ENCODE measurements around the gene MOCS3. TPM values are rescaled to one million over a fixed set of nuclear protein-coding genes. Genes with fewer than 3 reads are reported as not detected.

The MOCS3 gene
- total and polyA plus RNA-seq, 2 donors (not counting 3 experiments of a cell fraction or from before 2014, with no cell fraction given), result 3.2 to 3.6 TPM

GRCh38 chr20:50932691-50933280, 25.8 kb upstream of the MOCS3 start:
- DNase-seq (ENCODE audit: low read depth, low spot score), result no peak
- peaks cover 32% of the 10 kb centered on the region for H3K79me2 ChIP-seq (ENCODE audit: control insufficient read depth, insufficient read depth, low read length)
- intact Hi-C loops (cut with micrococcal nuclease), result no loop called here
- H3K27ac ChIP-seq (ENCODE audit: insufficient read depth, low read depth, low read length), result no peak overlapping the region
- H3K4me1 ChIP-seq (ENCODE audit: control insufficient read depth, extremely low read depth, insufficient read depth, low read length), result peaks cover 15% of the 10 kb centered on the region
- no peaks in the 10 kb centered on the region for H3K9me1 ChIP-seq (replicated peaks; ENCODE audit: control insufficient read depth, extremely low read depth, insufficient read depth, low read length)
- no peak for FAIRE-seq
- no peak for TF ChIP-seq POLR2AphosphoS5 (IDR thresholded peaks at IDR 0.05; ENCODE audit: insufficient read depth, low read depth, low read length)
- TF ChIP-seq JUN (IDR thresholded peaks at IDR 0.05; ENCODE audit: borderline replicate concordance, insufficient read depth, insufficient read length, low read depth), result no peak
- TF ChIP-seq EZH2 (IDR thresholded peaks at IDR 0.05; ENCODE audit: borderline replicate concordance, low read depth, low read length, severe bottlenecking), result no peak
- no peak for TF ChIP-seq MAX (IDR thresholded peaks at IDR 0.05; ENCODE audit: insufficient read depth, insufficient read length)
- no peak for TF ChIP-seq MYC (IDR thresholded peaks at IDR 0.05; ENCODE audit: low read depth, low read length)
- no peak for TF ChIP-seq FOS (IDR thresholded peaks at IDR 0.05; ENCODE audit: borderline replicate concordance, insufficient read depth, low read length)
- no peak for TF ChIP-seq CTCF (IDR thresholded peaks at IDR 0.05; ENCODE audit: extremely low read depth in 1 of 2, insufficient read depth in 1 of 2, low read depth in 1 of 2, low read length in 2 of 2)
- no peak for TF ChIP-seq GATA2 (IDR thresholded peaks at IDR 0.05; ENCODE audit: insufficient read depth, insufficient read length, low read depth, low read length)
- TF ChIP-seq POLR2A (IDR thresholded peaks at IDR 0.05; ENCODE audit: low read depth, low read length), result no peak
- H3K36me3 ChIP-seq (ENCODE audit: control insufficient read depth in 2 of 2, extremely low read depth in 1 of 2, insufficient read depth in 2 of 2, low read length in 2 of 2), result peaks cover 4 to 34% of the 10 kb centered on the region in 2 experiments
- H3K4me2 ChIP-seq (ENCODE audit: insufficient read depth, low read length), result no peak overlapping the region
- H3K27me3 ChIP-seq (ENCODE audit: control insufficient read depth in 2 of 2, insufficient read depth in 2 of 2, low read length in 2 of 2), result no peaks in the 10 kb centered on the region
- no TSS peak for BruUV-seq (replicated peaks)
- H3K4me3 ChIP-seq (replicated peaks in 1 of 3; ENCODE audit: insufficient read depth in 1 of 3, low read depth in 1 of 3, low read length in 3 of 3), result no peak overlapping the region
- peaks cover 12% of the 10 kb centered on the region for H4K20me1 ChIP-seq (replicated peaks; ENCODE audit: control insufficient read depth, extremely low read depth, insufficient read depth, low read length)
- no peak overlapping the region for H2AFZ ChIP-seq (ENCODE audit: low read depth, low read length)
- dilution Hi-C loops (cut with MboI; ENCODE audit: extremely low pct_ligation_motif_present, low sequenced_read_pairs), result no loop called here
- no peak overlapping the region for H3K9ac ChIP-seq (replicated peaks; ENCODE audit: extremely low read depth, insufficient read depth, low read length)
- POLR2A ChIA-PET, result interaction anchor here (2.2 kb wide), 1 partner anchor 25 kb away, joined by 15 read pairs; the partner anchor contains the start of genes DPM1 and MOCS3
- H3K9me3 ChIP-seq (replicated peaks; ENCODE audit: control insufficient read depth, insufficient read depth, low read length), result no peaks in the 10 kb centered on the region
- CTCF ChIA-PET, result interaction anchor here (1.8 to 4.9 kb wide), 4 partner anchors 8 to 138 kb away, joined by 4 to 57 read pairs (median 8); partner anchors contain the start of genes BCAS4, DPM1 and MOCS3
